Smooth muscle cell (in vitro differentiated cells): ENCODE results near the gene LYRM2. TPM values are rescaled to one million over a fixed set of nuclear protein-coding genes. Genes with fewer than 3 reads are reported as not detected.

Experiments
- DNase-seq: peaks from one replicate; lab custom pipeline; 2025; ENCODE audit not compliant: unreplicated experiment; lab: John Stamatoyannopoulos, UW
- H2AFZ ChIP-seq: fragments of 200-600 bp; sonication (generic); 2 replicates; pipeline ENCODE4 v1.6.0; 2016; ENCODE audit warnings: antibody characterized with exemption, low read depth, mild to moderate bottlenecking
- H3F3A ChIP-seq: fragments of 200-600 bp; sonication (generic); 2 replicates; pipeline ENCODE4 v1.6.0; 2017; ENCODE audit warnings: antibody characterized with exemption, low read depth
- H3K27ac ChIP-seq: fragments of 200-600 bp; sonication (generic); 2 replicates; pipeline ENCODE4 v1.5.1; 2016; ENCODE audit warnings: low read depth, mild to moderate bottlenecking
- H3K27me3 ChIP-seq: fragments of 200-600 bp; sonication (generic); 2 replicates; pipeline ENCODE4 v1.6.1; 2016; ENCODE audit warnings: low read depth, mild to moderate bottlenecking
- H3K36me3 ChIP-seq: fragments of 200-600 bp; sonication (generic); 2 replicates; pipeline ENCODE4 v1.5.1; 2016; ENCODE audit warnings: low read depth
- H3K4me1 ChIP-seq: fragments of 200-600 bp; sonication (generic); 2 replicates; pipeline ENCODE4 v1.5.1; 2016; ENCODE audit warnings: low read depth
- H3K4me2 ChIP-seq: fragments of 200-600 bp; sonication (generic); 2 replicates; pipeline ENCODE4 v1.6.0; 2016; ENCODE audit warnings: mild to moderate bottlenecking
- H3K4me3 ChIP-seq: fragments of 200-600 bp; sonication (generic); 2 replicates; pipeline ENCODE4 v1.5.1; 2016; ENCODE audit warnings: mild to moderate bottlenecking
- H3K79me2 ChIP-seq: fragments of 200-600 bp; sonication (generic); 2 replicates; pipeline ENCODE4 v1.6.0; 2016; ENCODE audit warnings: low read depth, mild to moderate bottlenecking
- H3K9ac ChIP-seq: fragments of 200-600 bp; sonication (generic); 2 replicates; pipeline ENCODE4 v1.6.0; 2016; ENCODE audit warnings: low read depth
- H3K9me3 ChIP-seq: fragments of 200-600 bp; sonication (generic); replicated peaks from 2 replicates; pipeline ENCODE4 v1.5.1; 2016; ENCODE audit warnings: low read depth
- H4K20me1 ChIP-seq: fragments of 200-600 bp; sonication (generic); 2 replicates; pipeline ENCODE4 v1.6.0; 2016; ENCODE audit warnings: low read depth
- CTCF ChIP-seq: fragments of 200-600 bp; sonication (generic); IDR thresholded peaks from 2 replicates; pipeline ENCODE4 v1.5.1; 2017; ENCODE audit warnings: borderline replicate concordance, mild to moderate bottlenecking, antibody characterized with exemption; ENCODE audit not compliant: insufficient read depth, poor library complexity, severe bottlenecking
- whole genome bisulfite sequencing: methylation state at CpG from one replicate; pipeline ENCODE4 v1.1.7; 2016; ENCODE audit warnings: low lambda C conversion rate; 5-methylcytosine and 5-hydroxymethylcytosine counted together
- polyA plus RNA-seq: library from polyadenylated mRNA; unstranded; fragments of >200 nt; fragmentation: Nextera tagmentation; extraction: Ambion mirVana; gene quantifications from 2 replicates; pipeline ENCODE4 v1.2.1, GENCODE V29; 2016
- total RNA-seq: library from RNA; depleted of rRNA; stranded (reverse); fragments of >200 nt; gene quantifications from 2 replicates; pipeline ENCODE4 v1.2.3, GENCODE V29; 2014

The LYRM2 gene
- total and polyA plus RNA-seq, 2 experiments from 2014 or later: 17.9 to 35.5 TPM

GRCh38 chr6:89655122-89655521, 16.6 kb upstream of the LYRM2 start:
- no peaks in the 10 kb centered on the region for H3F3A ChIP-seq
- peak overlapping the region; percentile 61 for H3K27ac ChIP-seq
- H3K79me2 ChIP-seq: no peaks in the 10 kb centered on the region
- no peaks in the 10 kb centered on the region for H3K27me3 ChIP-seq
- no peak overlapping the region for H3K4me2 ChIP-seq
- H3K9me3 ChIP-seq: no peaks in the 10 kb centered on the region
- H4K20me1 ChIP-seq: no peaks in the 10 kb centered on the region
- no peaks in the 10 kb centered on the region for H3K4me1 ChIP-seq
- 93% methylated on average over 2 of the region's 2 CpGs for WGBS
- no peak overlapping the region for H3K4me3 ChIP-seq
- H3K9ac ChIP-seq: no peak overlapping the region
- peaks cover 7% of the 10 kb centered on the region for H3K36me3 ChIP-seq
- no peak for TF ChIP-seq CTCF
- no peak for DNase-seq
- H2AFZ ChIP-seq: no peak overlapping the region

- Histone ChIP-seq H3K9ac (no peak overlapping the region), H3K4me1 (no peaks in the 10 kb centered on the region), H3K27me3 (no peaks in the 10 kb centered on the region), H3K4me2 (no peak overlapping the region), H3F3A (no peaks in the 10 kb centered on the region), H3K36me3 (peaks cover 12% of the 10 kb centered on the region), H3K79me2 (no peaks in the 10 kb centered on the region), H3K4me3 (no peak overlapping the region), H4K20me1 (no peaks in the 10 kb centered on the region), H3K27ac (no peak overlapping the region), H3K9me3 (no peaks in the 10 kb centered on the region), H2AFZ (no peak overlapping the region)
- TF ChIP-seq CTCF: no peak
- DNase-seq: no peak
- 96% methylated on average over 8 of the region's 8 CpGs for WGBS
These were observed 12.0 kb upstream of the LYRM2 start for GRCh38 chr6:89650579-89650978.

GRCh38 chr6:89649682-89650081, 11.1 kb upstream of the LYRM2 start:
- TF ChIP-seq CTCF: no peak
- Histone ChIP-seq H3K27ac (no peak overlapping the region), H3K4me3 (no peak overlapping the region), H3F3A (no peaks in the 10 kb centered on the region), H3K9ac (no peak overlapping the region), H3K79me2 (no peaks in the 10 kb centered on the region), H3K36me3 (peaks cover 12% of the 10 kb centered on the region), H2AFZ (no peak overlapping the region), H3K4me1 (no peaks in the 10 kb centered on the region), H3K4me2 (no peak overlapping the region), H3K9me3 (no peaks in the 10 kb centered on the region), H4K20me1 (no peaks in the 10 kb centered on the region), H3K27me3 (no peaks in the 10 kb centered on the region)
- DNase-seq: no peak
- WGBS: 100% methylated on average over 1 of the region's 1 CpG

- H3K79me2 ChIP-seq: no peaks in the 10 kb centered on the region
- no peaks in the 10 kb centered on the region for H4K20me1 ChIP-seq
- no peak for TF ChIP-seq CTCF
- H2AFZ ChIP-seq: no peak overlapping the region
- H3K9ac ChIP-seq: no peak overlapping the region
- no peak overlapping the region for H3K27ac ChIP-seq
- no peaks in the 10 kb centered on the region for H3K9me3 ChIP-seq
- no peak for DNase-seq
- H3K27me3 ChIP-seq: no peaks in the 10 kb centered on the region
- no peaks in the 10 kb centered on the region for H3F3A ChIP-seq
- H3K4me2 ChIP-seq: no peak overlapping the region
- peaks cover 3% of the 10 kb centered on the region for H3K36me3 ChIP-seq
- H3K4me3 ChIP-seq: no peak overlapping the region
- 89% methylated on average over 4 of the region's 4 CpGs for WGBS
- H3K4me1 ChIP-seq: no peaks in the 10 kb centered on the region
These were observed 6.3 kb upstream of the LYRM2 start for GRCh38 chr6:89644864-89645263.
